Lung (tissue), 12 donors: ENCODE measurements around the gene SDR39U1. TPM values are rescaled to one million over a fixed set of nuclear protein-coding genes. Genes with fewer than 3 reads are reported as not detected.

Experiments used
- ATAC-seq: fragments of 200-7000 bp; cut with Tn5 transposase; one replicate; pipeline ENCODE4 v1.9.1; 2020; ENCODE audit warnings: moderate number of reproducible peaks; ENCODE audit not compliant: insufficient read depth, low FRiP score
- DNase-seq, 3 donors: peaks; one replicate each; pipeline ENCODE4 v3.0.0-alpha.2; 2013 to 2017
- H3K27ac ChIP-seq, 2 donors: one replicate each; pipeline ENCODE4 v1.5.1; 2013; ENCODE audit warnings: mild to moderate bottlenecking in 2 of 2, moderate library complexity in 2 of 2, control low read depth in 1 of 2, inconsistent platforms in 1 of 2, low read depth in 1 of 2, low read length in 1 of 2
- H3K27me3 ChIP-seq, 3 donors: one replicate each; pipeline ENCODE4 v1.5.1; 2013; ENCODE audit warnings: low read length in 2 of 3; ENCODE audit not compliant: control insufficient read depth in 3 of 3, insufficient read depth in 3 of 3
- H3K36me3 ChIP-seq, 4 donors: one replicate each; pipeline ENCODE4 v1.5.1; 2013; ENCODE audit warnings: low read length in 4 of 4, mild to moderate bottlenecking in 1 of 4, moderate library complexity in 1 of 4; ENCODE audit not compliant: control insufficient read depth in 4 of 4, insufficient read depth in 4 of 4
- H3K4me1 ChIP-seq, 5 donors: one replicate each; pipeline ENCODE4 v1.5.1; 2013; ENCODE audit warnings: low read length in 5 of 5, mild to moderate bottlenecking in 2 of 5, moderate library complexity in 1 of 5; ENCODE audit not compliant: control insufficient read depth in 5 of 5, insufficient read depth in 5 of 5
- H3K4me3 ChIP-seq: one replicate; pipeline ENCODE4 v1.5.1; 2013; ENCODE audit warnings: mild to moderate bottlenecking, control low read depth, moderate library complexity
- H3K9ac ChIP-seq, 2 donors: one replicate each; pipeline ENCODE4 v1.5.1; 2013; ENCODE audit warnings: low read length in 2 of 2, control low read depth in 1 of 2; ENCODE audit not compliant: insufficient read depth in 1 of 2
- H3K9me3 ChIP-seq, 4 donors: one replicate each; pipeline ENCODE4 v1.5.1; 2013; ENCODE audit warnings: low read length in 3 of 4, mild to moderate bottlenecking in 1 of 4, moderate library complexity in 1 of 4; ENCODE audit not compliant: control insufficient read depth in 4 of 4, insufficient read depth in 3 of 4
- CTCF ChIP-seq: IDR thresholded peaks from 2 replicates; pipeline ENCODE4 v1.5.1; 2012; ENCODE audit warnings: mild to moderate bottlenecking; ENCODE audit errors: control extremely low read depth, extremely low read depth
- WGBS, 2 donors: extraction: QIAGEN DNeasy Blood & Tissue Kit; methylation state at CpG; one replicate each; pipeline ENCODE4 v1.1.7; 2013; 5-methylcytosine and 5-hydroxymethylcytosine counted together
- polyA plus RNA-seq, 2 donors: library from polyadenylated mRNA; stranded (reverse); fragments of 200-250 nt; gene quantifications; one replicate each; pipeline ENCODE4 v1.2.1, GENCODE V29; 2013
- total RNA-seq, 2 donors: library from RNA; depleted of rRNA in 1 of 2; stranded (reverse); fragments of >200 nt in 1 of 2; gene quantifications; one replicate each; pipeline ENCODE4 v1.2.1, GENCODE V29; 2014 to 2021
- donor health status: control.
- donor health status: control.
- donor health status: Bipolar disorder and iron deficiency.
- donor health status: healthy.
- donor health status: DM: yes; HTN: yes; CAD: no.

Gene SDR39U1
- total and polyA plus RNA-seq, 4 donors = 19.5 to 63.9 (median 52.8) TPM

DNA sequence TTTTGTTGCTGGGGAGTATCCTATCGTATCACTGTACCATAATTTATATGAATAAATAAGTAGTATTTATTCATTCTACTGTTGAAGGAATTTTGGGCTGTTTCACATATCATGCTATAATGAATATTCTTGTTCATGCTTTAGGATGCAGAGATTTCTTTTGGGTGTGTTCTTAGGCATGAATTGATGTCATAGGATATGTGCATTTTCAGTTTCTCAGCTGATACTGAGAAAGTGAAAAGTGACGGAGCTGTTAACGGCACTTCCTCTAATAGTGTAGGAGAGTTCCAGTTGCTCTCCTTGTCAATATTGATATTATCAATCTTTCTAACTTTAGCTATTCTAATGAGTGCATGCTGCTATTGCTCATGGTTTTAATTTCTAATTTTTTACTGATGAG, 23.2 kb upstream of the SDR39U1 start:
- Histone ChIP-seq H3K4me3 (no peak overlapping the region), H3K27ac (no peak overlapping the region), H3K36me3 (no peaks in the 10 kb centered on the region), H3K9me3 (no peaks in the 10 kb centered on the region), H3K4me1 (peaks cover 0 to 1% (median 0%) of the 10 kb centered on the region in 5 donors), H3K9ac (no peak overlapping the region), H3K27me3 (no peaks in the 10 kb centered on the region)
- TF ChIP-seq CTCF = no peak
- WGBS, 2 donors = 92 to 96% methylated on average over 3 of the region's 3 CpGs
- ATAC-seq (no peak), DNase-seq (no peak)

DNA sequence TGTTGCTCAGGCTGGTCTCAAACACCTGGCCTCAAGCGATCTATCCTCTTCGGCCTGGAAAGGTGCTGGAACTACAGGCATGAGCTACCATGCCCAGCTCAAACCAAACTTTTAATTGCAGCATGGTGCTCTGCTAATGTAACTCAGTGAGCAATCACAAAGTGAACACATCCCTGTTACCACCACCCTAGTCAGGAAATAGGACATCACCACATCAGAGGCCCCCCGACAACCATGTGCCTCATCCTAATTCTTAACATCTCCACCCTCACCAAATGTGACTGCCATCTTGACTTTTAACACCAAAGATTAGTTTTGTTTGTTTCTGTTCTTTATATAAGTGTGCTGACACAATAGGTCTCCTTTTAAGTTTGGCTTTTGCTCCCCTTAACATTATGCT, 22.8 kb upstream of the SDR39U1 start:
- H3K9ac ChIP-seq = no peak overlapping the region
- WGBS, 2 donors = 96 to 100% methylated on average over 3 of the region's 3 CpGs
- no peak overlapping the region for H3K4me3 ChIP-seq
- no peaks in the 10 kb centered on the region for H3K9me3 ChIP-seq
- no peaks in the 10 kb centered on the region for H3K36me3 ChIP-seq
- H3K27ac ChIP-seq = no peak overlapping the region
- peaks cover 0 to 1% (median 0%) of the 10 kb centered on the region in 5 donors for H3K4me1 ChIP-seq
- ATAC-seq (no peak), DNase-seq (no peak)
- no peak for TF ChIP-seq CTCF
- no peaks in the 10 kb centered on the region for H3K27me3 ChIP-seq

DNA sequence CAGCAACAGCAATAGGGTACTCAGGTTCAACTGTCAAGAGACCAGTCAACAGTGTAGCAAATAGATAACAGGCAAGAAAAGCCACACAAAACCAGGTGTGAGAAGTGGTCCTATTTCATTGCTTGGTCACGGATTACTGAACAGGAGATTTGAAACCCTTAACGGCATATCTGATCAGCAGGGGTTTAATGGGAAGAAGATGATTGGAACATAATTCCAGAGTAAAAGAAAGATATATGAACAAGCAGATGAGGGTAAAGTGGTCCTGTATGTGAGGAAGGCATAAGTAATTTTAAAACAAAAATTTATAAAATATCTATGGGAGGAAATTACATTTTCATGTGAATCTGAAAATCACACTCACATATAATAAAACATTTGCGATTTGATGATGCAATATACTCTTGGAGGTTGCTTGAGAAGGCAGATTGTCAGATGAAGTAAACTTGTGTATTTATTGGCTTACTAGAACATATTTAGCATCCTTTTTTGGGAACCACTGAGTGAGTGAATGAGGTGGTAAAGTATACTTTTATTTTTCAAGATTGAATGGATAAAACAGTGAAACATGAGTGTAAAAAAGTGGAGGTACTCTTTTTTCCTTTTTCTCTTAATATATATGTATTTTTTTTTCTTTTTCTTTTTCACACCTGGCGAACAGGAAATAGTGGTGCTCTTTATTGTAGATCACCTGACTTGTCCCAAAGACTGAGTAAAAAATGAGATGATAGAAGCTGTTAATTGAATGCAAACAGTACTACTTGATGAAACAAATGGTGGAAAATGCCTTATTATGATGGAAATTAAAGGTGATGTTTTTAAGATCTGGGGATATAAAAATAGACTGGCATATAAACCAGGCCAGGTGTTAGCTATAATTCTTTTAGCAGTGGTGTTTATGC, 21.6 kb upstream of the SDR39U1 start:
- no peak overlapping the region for H3K9ac ChIP-seq
- TF ChIP-seq CTCF = no peak
- no peak for ATAC-seq
- 69 to 95% methylated on average over 4 of the region's 4 CpGs for WGBS, 2 donors
- no peaks in the 10 kb centered on the region for H3K36me3 ChIP-seq
- H3K4me3 ChIP-seq = no peak overlapping the region
- H3K9me3 ChIP-seq = no peaks in the 10 kb centered on the region
- H3K4me1 ChIP-seq = peaks cover 0 to 1% (median 0%) of the 10 kb centered on the region in 5 donors
- H3K27me3 ChIP-seq = no peaks in the 10 kb centered on the region
- H3K27ac ChIP-seq = no peak overlapping the region
- no peak for DNase-seq
